GM19467 (cell line): ENCODE results near the gene BBS9.

Experiments used
- ATAC-seq: cut with Tn5 transposase; IDR thresholded peaks from one replicate; pipeline ENCODE4 v1.9.1; 2021; ENCODE audit warnings: mild to moderate bottlenecking, moderate library complexity; ENCODE audit not compliant: unreplicated experiment

BBS9 gene

DNA sequence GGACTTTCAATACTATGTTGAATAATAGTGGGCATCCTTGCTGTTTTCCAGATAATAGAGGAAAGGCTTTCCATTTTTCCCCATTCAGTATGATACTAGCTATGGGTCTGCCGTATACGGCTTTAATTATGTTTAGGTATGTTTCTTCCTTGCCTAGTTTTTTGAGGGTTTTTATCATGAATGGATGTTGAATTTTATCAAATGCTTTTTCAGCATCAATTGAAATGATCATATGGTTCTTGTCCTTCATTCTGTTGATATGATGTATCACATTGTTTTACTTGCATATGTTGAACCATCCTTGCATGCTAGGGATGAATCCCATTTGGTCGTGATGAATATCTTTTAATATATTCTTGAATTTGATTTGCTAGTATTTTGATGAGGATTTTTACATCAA is 11.0 kb upstream of the BBS9 start:
- no peak for ATAC-seq

DNA sequence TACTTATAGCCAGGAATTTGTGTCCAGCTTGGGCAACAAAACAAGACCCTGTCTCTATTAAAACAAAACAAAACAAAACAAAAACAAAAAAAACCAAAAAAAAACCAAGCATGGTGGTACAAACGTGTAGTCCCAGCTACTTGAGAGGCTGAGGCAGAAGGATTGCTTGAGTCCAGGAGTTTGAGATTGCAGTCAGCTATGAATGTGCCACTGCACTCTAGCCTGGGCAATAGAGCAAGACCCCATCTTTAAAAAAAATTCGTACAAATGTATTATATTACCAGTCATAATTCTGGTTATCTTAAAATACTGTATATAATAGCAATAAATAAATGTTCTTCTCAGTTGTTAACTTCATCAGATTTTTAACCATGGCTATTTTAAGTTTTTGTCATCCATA is 2.3 kb upstream of the BBS9 start:
- ATAC-seq, result no peak

DNA sequence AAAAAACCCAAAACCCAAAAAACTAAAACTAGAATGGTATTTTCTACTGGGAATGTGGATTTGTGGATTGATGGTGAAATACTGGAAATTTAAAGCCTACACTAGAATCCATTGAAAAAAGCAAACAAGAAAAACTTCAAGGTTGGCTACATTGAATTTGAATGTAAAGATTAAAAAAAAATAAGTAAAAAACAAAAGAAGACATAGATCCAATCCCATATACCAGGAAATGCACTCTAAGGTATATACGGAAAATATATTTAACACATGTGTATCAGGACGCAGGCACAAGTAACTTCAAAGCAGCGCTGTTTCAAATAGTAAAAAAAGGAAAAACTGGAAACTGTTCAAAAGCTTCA is 754 bp upstream of the BBS9 start:
- no peak for ATAC-seq

DNA sequence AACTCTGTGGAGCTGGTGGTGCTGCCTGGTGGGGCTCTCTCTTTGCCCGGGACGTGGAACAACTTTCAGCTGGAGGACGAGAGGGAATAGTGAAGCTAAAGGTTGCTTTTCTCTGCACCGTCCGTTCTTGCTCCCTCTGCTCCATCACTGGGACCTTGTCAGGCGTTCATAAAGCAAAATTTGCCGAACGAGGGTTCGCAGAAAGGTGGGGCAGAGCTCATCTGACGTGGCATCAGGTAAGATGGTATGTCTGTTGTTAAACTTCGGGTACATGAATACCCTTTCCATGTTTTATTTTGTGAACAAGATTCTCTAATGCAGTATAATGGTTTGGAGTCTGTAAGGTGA is 416 bp downstream of the BBS9 start:
- no peak for ATAC-seq

DNA sequence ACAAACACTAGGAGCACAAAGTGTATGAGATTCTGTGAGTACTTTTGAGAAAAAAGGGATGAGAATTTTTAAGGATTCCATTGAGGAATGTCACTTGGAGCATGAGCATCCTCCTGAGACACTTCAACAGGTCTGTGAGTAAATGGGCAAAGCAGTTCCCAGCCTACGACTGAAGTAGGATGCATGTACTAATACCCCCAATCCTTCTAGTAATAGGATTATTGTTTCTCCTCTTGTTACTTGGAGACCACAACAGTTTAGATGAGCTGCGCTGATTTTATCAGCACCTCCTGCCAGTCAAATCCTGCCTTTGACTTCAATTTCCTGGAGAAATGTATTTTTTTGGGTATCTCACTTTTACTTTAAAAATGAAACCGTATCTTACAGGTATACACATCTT is 820 bp downstream of the BBS9 start:
- no peak for ATAC-seq

DNA sequence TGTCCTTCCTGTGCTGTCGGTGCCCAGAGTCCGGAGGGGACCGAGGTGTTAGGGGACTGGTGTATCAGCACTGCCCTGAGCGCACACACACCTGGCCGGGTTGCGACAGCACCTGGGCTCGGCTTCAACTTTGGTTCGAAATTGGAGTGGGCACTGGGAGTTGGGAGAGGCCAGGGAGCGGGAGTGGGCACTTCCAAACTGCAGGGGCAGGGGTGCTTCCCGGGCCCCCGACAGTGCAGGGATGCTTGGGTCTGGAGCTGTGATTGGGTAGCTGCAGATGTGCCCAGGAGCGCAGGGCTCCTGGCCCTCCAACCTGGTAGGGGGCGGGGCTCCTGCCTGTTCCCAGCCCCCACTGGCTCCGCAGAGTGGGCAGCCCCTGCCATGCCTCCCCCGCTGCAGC is 7.7 kb downstream of the BBS9 start:
- no peak for ATAC-seq

DNA sequence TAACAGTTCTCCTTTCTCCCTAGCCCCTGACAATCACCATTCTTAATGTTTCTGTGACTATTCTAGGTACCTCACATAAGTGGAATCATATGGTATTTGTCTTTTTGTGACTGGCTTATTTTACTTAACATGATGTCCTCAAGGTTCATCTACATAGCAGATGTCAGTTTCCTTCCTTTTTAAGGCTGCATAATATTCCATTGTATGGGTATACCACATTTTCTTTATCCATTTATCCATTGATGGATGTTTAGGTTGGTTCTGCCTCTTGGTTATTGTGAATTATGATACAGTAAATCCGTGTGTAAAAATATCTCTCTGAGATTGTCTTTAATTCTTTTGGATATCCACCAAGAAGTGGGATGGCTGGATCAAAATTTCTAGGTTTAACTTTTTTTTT is 13.2 kb downstream of the BBS9 start:
- no peak for ATAC-seq

DNA sequence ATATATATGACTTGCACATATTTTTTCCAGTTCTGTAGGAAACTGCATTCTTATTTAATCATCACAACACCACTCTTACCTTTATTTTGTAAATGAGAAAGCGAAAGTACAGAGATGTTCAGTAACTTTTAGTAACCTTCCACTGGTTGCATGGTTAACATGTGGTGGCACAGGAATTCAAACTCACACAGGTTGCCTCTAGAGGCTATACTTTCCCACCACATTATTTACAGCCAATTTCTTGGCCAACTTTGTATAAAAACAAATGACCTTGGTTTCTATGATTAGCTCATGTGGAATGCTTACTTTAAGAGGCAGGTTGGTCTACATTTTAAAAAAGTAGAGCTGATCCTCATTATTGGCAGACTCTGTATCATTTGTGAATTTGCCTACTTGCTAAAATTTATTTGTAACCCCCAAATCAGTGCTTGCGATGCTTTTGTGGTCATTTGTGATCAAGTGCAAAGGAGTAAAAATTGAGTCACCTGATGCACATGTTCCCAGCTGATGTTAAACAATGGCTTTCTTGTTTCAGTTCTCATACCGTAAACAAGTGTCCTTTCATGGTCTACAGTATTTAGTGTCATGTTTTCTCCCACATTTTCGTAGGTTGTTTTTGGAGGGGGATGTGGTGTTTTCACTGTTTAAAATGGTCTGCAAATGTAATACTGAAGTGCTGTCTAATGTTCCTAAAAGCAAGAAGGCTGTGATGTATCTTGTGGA is 14.8 kb downstream of the BBS9 start:
- ATAC-seq, result no peak

DNA sequence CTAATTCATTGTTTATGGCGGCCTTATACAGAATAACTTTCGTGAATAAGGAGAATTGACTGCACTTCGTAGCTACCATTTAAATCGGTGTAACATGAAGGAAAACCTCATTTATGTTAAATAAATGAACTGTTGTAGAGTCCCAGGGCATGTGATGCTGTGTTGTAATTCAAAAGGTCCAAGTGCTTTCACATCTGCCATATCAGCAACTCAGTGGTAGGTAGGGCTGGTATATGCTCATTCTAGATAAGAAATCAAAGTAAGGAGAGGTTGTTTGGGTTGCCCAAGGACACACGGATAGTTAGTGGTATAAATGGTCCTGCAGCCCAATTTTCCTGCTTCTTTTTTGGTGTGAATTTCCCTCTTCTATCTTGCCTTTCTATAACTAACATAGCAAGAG is 15.8 kb downstream of the BBS9 start:
- no peak for ATAC-seq

DNA sequence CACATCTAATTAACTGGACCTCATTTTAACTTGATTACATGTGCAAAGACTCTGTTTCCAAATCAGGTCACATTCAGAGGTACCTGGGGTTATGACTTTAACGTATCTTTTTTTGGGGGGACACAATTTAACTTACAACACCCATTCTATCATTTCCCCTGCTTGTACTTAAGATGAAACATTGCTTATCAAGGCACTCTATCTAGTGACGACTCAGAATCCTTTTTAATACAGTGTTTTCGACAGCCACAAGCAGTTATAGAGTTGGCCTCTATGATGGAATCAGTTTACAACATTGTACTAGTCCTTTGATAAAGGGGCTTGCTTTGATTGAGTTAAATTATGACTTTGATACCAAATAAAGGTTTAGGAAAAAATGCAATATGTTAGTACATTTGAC is 22.7 kb downstream of the BBS9 start:
- ATAC-seq, result no peak

DNA sequence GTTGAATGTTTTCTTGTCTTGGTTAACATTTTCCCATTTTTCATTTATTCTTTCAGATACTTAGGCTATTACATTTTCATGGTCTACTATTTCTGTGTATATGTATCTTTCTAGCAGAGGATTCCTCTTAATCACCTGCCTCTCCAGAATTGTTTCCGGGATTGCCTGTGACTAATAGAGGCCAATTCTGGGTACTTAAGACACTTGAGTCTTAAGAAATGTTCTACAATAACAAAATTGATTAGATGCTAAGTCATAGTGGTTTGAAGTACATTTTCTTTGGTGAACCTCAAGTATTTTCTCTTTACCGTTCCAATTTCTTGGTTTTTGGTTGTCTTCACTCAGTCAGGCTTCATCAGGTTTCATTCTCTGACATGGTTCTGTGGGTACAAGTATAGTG is 26.4 kb downstream of the BBS9 start:
- no peak for ATAC-seq

DNA sequence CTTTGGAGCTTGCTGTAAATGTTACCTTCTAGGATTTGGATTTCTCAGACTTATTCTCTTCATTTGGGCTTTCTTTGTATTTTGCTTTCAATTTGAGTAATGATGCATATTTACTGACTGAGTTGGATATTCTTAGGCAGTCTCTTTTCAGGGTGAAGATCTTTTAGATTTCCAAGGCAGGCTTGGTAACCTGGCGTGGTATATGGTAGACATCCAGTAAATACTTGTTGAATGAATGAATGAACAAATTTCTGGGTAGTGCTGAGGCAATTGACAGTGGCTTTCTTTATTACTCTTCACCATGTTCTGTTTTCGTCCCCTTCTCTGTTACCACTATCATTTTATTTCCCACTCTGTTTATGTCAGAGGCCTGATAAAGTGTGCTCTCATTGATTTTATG is 27.1 kb downstream of the BBS9 start:
- no peak for ATAC-seq

DNA sequence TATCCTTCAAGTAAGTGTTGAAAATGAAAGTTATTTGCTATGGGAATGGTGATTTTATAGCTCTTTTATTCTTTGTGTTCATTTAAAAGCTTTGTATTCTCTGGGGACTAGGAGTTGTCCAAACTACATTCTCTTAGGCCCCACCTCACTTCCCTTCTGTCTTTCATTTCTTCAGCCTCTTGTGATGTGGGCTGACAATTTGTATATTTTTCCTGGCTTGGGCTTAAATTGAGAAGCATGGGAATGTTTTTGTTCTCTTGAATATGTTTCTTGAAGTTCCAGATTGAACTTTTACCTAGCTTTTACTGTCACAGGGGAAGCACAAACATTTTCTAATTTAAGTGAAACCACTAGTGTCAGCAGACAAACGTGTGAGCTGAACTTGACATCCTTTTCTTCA is 27.9 kb downstream of the BBS9 start:
- no peak for ATAC-seq

DNA sequence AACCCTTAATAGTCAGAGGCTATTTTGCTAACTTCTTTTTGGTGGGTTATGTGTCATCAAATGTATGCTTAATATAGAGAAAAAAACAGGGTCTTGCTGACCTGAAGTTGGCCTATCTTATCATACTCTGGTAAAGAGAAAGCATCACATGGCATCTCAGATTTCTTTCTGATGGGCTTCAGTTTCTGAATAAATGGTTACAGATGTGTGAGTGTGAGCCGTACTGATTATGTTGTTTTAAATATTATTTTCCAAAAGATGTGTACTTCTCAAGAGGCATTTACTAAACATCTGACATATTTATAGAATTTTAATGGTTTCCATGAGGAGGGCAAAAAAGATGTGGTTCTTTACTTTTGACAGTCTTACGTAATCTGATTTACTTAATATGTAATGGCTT is 28.4 kb downstream of the BBS9 start:
- no peak for ATAC-seq

DNA sequence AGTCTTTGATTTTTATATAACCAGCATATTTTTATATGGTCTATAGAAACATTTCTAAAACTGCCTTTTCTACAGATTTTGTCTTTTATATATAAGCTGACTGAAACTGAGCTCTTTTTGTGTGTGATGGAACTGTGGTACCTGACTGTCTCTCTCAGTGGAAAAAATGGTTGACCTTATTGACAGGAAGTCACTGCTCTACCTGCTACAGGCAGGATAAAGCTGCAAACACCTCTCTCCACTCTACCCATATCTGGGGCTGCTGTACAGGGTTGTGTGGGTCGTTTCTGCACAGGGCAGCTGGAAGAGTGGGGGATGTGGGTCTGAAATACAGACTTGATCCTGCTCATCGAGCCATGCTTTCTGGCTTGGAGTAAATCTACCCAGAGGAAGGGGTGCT is 48.5 kb downstream of the BBS9 start:
- ATAC-seq, result no peak

DNA sequence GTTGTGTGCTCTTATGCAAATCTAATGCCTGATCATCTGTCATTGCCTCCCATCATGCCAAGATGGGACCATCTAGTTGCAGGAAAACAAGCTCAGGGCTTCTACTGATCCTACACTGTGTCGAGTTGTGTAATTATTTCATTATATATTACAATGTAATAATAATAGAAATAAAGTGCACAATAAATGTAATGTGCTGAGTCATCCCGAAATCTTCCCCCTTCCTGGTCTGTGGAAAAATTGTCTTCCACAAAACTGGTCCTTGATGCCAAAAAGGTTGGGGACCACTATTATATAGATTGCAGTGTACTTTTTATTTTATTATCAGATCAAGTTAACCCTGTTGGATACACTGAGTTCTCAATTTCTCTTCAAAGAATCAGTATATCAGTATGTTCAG is 50.2 kb downstream of the BBS9 start:
- no peak for ATAC-seq

DNA sequence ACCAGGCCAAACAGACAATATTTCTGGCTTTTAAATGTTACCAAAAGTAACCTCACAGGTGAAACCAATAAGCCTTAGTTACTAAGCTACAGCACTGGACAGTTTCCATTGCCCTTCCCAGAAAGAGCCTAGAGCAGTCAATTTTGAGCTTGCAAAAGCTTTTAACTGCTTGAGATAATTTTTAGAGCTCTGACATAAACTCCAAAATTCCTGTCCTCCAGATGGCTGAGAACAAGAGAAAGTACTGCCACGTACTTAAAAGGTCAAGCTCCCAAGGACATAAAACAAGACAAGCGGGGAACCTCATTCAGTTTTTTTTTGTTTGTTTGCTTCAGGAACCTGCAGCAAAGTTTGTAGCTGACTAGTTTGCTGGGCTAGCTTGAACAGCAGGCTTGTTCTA is 54.1 kb downstream of the BBS9 start:
- ATAC-seq, result no peak

DNA sequence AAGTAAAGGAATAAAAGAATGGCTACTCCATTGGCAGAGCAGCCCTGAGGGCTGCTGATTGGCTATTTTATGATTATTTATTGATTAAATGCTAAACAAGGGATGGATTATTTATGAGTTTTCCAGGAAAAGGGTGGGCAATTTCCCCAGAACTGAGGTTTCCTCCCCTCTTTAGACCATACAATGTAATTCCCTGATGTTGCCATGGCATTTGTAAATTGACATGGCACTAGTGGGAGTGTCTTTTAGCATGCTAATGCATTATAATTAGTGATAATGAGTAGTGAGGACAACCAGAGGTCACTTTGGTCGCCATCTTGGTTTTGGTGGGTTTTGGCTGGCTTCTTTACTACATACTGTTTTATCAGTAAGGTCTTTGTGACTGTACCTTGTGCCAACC is 55.5 kb downstream of the BBS9 start:
- no peak for ATAC-seq

DNA sequence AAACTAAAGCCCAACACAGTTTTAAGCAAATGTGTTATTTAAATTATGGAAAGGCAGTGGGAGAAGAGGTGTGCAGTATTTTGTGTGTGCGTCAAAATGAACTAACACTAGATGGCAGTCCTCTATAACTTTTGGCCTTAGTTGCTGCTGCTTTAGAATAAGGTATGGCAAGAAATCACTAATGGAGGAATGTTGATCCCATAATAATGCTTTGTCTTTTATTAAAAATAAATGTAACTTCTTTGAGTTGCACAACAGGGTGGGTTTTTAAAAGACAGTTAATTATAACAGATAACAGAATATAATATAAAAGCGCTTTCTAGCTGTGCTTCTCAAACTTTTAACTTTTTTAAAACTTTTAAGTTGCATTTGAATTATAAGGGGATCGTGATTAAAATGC is 56.4 kb downstream of the BBS9 start:
- ATAC-seq, result peak; percentile 84

DNA sequence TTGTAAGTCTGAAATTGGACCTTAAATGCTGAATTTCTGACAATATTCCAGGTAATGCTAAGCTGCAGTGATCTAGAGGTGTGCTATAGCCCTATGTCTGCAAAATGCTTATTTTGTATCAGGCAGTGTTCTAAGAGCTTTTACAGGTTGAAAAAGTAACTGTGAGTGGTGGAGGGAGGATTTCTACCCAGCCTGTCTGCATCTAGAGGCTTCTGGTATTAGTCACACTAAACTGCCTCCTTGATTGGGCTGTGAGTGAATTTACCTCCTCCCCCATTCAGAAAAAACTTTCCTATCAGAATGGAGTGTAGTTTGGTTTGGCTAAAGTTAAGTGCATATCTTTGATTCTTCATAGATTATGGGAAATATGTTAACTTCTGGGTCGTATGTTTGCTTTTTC is 56.8 kb downstream of the BBS9 start:
- no peak for ATAC-seq

DNA sequence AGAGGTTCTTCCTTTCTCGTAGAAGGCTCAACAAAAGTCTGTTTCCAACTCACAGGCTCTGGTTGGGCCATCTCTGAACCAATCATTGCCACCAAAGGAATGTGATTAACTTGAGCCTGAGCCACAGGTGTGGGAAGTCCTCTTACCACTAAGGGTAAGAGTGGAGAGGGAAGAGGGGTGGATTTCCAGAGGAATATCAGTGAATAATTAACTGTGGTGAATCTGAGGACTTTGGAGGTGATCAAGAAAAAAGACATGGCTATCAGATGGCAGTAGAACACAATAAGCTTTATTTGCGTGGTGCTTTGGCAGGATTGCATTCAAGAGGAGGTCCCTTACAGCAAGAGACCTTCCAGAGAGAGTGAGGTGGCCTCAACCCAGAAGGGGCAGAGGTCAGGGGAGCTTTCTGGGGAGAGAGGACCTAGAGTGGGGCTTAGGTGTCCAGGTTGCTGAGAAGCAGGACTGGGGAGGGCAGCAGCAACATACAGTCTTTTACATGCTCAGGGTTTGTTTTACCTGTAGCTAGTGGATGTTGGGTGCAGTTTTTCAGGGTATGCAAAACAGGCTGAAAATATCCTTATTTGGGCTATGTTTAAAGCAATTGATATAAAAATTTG is 61.4 kb downstream of the BBS9 start:
- ATAC-seq, result peak; percentile 8

DNA sequence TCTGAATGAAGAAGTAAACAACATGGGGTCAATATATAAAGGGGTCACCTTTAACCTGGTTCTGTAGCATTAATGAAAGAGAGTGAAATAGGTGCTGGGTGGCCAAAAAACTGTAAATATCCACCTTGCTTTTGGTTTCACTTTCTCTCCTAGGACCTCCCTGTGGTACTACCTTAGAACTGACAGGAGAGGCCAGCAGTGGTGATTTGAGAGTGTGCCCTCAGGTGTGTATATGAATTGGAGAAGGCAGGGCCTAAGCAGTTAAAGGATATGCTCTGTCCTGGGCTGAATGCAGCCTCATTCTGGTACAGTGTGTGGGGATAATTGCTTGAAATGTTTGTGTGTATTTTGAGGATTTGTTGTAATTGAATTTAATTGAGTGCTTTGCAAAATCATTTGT is 62.0 kb downstream of the BBS9 start:
- ATAC-seq, result peak; percentile 78

DNA sequence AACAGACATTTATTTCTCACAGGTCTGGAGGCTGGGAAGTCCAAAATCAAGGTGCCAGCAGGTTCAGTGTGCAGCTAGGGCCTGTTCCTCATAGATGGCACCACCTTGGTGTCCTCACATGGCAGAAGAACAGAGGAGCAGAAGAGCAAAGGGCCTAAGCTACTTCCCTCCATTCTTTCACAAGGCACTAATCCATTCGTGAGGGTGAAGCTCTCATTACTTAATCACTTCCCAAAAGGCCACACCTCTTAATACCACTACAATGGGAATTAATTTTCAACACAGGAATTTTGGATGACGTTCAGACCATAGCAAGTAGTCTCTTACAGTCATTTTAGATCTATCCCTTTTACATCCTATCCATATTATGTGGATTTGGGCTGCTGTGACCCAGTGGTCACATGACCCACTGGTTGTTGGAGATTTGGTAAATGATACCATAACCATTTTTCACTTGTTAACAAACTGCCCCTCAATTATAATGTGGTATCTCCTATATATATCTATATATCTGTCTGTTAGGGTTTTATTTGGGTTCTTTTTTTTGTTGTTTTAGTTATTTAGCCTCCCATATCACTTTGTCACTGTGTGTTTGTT is 63.4 kb downstream of the BBS9 start:
- ATAC-seq, result no peak
